Left lung (tissue), 10 donors: ENCODE data around the gene SLC5A1. TPM values are rescaled to one million over a fixed set of nuclear protein-coding genes. Genes with fewer than 3 reads are reported as not detected.

Experiments
- ATAC-seq: fragments of 200-7000 bp; cut with Tn5 transposase; one replicate; pipeline ENCODE4 v1.9.1; 2020; ENCODE audit warnings: moderate library complexity
- DNase-seq, 4 donors: peaks; one replicate each; pipeline ENCODE4 v3.0.0-alpha.2; 2013 to 2020
- H3K27ac ChIP-seq, 2 donors: fragments of 200-600 bp; sonication (generic) in 1 of 2; one replicate each; pipeline versions ENCODE4 v1.5.0 to v1.8.0; 2020 to 2021
- H3K27me3 ChIP-seq, 2 donors: fragments of 200-600 bp; sonication (generic) in 1 of 2; one replicate each; pipeline versions ENCODE4 v1.5.0 to v1.8.0; 2020 to 2021
- H3K36me3 ChIP-seq, 2 donors: fragments of 200-600 bp; sonication (generic) in 1 of 2; one replicate each; pipeline versions ENCODE4 v1.5.0 to v1.8.0; 2020 to 2021
- H3K4me1 ChIP-seq, 2 donors: fragments of 200-600 bp; one replicate each; pipeline ENCODE4 v1.8.0; 2021
- H3K4me3 ChIP-seq, 2 donors: fragments of 200-600 bp; sonication (generic) in 1 of 2; one replicate each; pipeline versions ENCODE4 v1.5.0 to v1.8.0; 2020 to 2021; ENCODE audit warnings: mild to moderate bottlenecking in 1 of 2
- H3K9me3 ChIP-seq, 2 donors: fragments of 200-600 bp; sonication (generic) in 1 of 2; one replicate each; pipeline versions ENCODE4 v1.5.0 to v1.8.0; 2020 to 2021
- intact Hi-C, 2 donors: fragments of 100-400 bp; cut with DNase I; formaldehyde crosslinking; loops; one replicate each; pipeline versions ENCODE4 v1.11.2 to v1.14.2; 2022
- polyA plus RNA-seq, 6 donors: library from polyadenylated mRNA; unstranded; fragments of 120-200 nt; gene quantifications; one replicate each; pipeline ENCODE4 v1.2.1, GENCODE V29; 2013; ENCODE audit not compliant: insufficient read length in 6 of 6
- total RNA-seq, 2 donors: library from RNA; stranded (reverse); fragmentation: NEBNext Ultra II Directional; extraction: Animal tissue kit (Norgen Biotek cat#: 25700); gene quantifications; one replicate each; pipeline ENCODE4 v1.2.1, GENCODE V29; 2021
- TF ChIP-seq, protein P1 (sequence below), 2 donors: fragments of 200-600 bp; sonication (generic) in 1 of 2; IDR thresholded peaks; one replicate each; pipeline versions ENCODE4 v1.5.0 to v1.8.0; 2021; ENCODE audit warnings: antibody characterized with exemption in 2 of 2
- donor health status: DM: no; HTN: yes; CAD: no.
- donor health status: DM: no; HTN: no; CAD: no.

The SLC5A1 gene
- total and polyA plus RNA-seq, 8 donors = 0.26 to 1.1 (median 0.50) TPM

DNA sequence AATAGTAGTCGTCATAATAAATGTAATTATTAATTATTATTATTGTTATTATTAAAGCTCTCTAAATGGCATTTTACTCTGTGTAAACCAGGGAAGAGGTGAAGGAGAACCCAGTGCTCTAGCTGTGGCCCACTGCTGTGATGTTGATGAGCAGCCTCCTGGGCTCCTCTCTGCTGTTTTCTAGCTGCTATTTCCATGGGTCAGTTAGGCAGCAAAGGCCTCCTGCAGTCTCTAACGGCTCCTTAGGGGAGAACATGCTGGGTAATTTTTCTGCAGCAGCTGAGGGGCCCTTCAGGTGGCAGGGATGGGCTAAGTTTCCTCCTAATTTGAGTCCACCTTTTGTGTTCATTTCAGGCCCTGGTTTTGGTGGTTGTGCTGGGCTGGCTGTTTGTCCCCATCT, 24.6 kb downstream of the SLC5A1 start:
- H3K4me1 ChIP-seq = no peaks in the 10 kb centered on the region
- no peak for DNase-seq
- H3K4me3 ChIP-seq = no peak overlapping the region
- TF ChIP-seq, protein P1, sequence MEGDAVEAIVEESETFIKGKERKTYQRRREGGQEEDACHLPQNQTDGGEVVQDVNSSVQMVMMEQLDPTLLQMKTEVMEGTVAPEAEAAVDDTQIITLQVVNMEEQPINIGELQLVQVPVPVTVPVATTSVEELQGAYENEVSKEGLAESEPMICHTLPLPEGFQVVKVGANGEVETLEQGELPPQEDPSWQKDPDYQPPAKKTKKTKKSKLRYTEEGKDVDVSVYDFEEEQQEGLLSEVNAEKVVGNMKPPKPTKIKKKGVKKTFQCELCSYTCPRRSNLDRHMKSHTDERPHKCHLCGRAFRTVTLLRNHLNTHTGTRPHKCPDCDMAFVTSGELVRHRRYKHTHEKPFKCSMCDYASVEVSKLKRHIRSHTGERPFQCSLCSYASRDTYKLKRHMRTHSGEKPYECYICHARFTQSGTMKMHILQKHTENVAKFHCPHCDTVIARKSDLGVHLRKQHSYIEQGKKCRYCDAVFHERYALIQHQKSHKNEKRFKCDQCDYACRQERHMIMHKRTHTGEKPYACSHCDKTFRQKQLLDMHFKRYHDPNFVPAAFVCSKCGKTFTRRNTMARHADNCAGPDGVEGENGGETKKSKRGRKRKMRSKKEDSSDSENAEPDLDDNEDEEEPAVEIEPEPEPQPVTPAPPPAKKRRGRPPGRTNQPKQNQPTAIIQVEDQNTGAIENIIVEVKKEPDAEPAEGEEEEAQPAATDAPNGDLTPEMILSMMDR (IDR thresholded peaks at IDR 0.05) = no peak
- no peak for ATAC-seq
- no peak overlapping the region for H3K27ac ChIP-seq
- no peaks in the 10 kb centered on the region for H3K9me3 ChIP-seq
- H3K36me3 ChIP-seq = no peaks in the 10 kb centered on the region
- intact Hi-C loops = no loop called here
- H3K27me3 ChIP-seq = peaks cover 0 to 3% of the 10 kb centered on the region in 2 donors

DNA sequence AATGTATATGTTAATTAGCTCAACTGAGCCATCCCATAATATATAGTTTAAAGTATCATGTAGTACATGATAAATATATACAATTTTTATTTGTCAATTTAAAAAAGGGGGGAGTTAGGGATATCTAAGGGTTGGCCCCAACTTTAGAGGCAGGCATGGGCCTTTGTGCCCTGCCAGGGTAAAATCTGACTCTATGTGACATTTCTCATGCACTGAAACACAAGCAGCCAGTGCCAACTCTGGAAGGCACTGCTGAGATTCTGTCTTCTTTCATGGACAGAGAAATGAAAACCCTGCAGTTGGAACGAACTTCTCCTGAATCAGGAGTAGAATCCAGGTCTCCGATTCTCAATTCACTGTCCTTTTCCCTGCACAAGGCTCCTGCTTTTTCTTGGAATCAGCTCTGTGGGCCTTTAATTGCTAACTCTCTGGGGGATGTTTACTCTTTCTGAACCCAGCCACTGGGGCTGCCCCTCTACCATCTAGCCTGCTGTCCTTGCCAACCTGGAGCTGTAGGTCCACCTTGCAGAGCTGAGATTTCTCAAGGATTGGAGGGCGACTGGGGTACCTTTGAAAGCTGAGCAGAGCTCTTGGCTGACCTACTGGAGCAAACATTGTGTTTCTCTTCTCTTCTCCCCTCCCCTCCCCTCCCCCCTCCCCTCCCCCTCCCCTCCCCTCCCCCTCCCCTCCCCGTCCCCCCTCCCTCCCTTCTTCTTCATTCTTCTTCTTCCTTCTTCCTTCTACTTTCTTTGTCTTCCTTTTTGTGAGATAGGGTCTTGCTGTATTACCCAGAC, 26.7 kb downstream of the SLC5A1 start:
- Histone ChIP-seq H3K9me3 (no peaks in the 10 kb centered on the region), H3K27ac (no peak overlapping the region), H3K36me3 (no peaks in the 10 kb centered on the region), H3K27me3 (peaks cover 0 to 18% of the 10 kb centered on the region in 2 donors), H3K4me3 (no peak overlapping the region), H3K4me1 (no peaks in the 10 kb centered on the region)
- ATAC-seq (no peak), DNase-seq (no peak)
- intact Hi-C loops = no loop called here
- TF ChIP-seq, protein P1 (IDR thresholded peaks at IDR 0.05) = no peak

DNA sequence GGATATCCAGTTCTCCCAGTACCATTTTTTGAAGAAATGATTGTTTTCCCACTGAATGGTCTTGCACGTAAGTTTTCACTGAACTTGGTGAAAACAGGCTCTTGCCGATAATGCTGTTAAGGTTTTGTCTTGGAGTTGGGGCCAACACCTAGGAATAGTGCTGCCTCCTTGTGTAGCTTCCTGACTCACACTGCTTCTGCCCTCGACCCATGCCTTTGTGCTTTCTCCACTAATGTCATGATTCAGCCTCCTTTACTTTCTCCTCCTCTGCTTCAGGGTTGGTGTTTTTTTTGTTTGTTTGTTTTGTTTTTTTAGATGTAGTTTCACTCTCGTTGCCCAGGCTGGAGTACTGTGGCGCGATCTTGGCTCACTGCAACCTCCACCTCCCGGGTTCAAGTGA, 30.2 kb downstream of the SLC5A1 start:
- intact Hi-C loops = no loop called here
- DNase-seq (no peak), ATAC-seq (no peak)
- peaks cover 3 to 38% of the 10 kb centered on the region in 2 donors for H3K27me3 ChIP-seq
- H3K27ac ChIP-seq = no peak overlapping the region
- no peaks in the 10 kb centered on the region for H3K9me3 ChIP-seq
- H3K4me3 ChIP-seq = no peak overlapping the region
- TF ChIP-seq, protein P1 (IDR thresholded peaks at IDR 0.05) = no peak
- no peaks in the 10 kb centered on the region for H3K4me1 ChIP-seq
- H3K36me3 ChIP-seq = no peaks in the 10 kb centered on the region

DNA sequence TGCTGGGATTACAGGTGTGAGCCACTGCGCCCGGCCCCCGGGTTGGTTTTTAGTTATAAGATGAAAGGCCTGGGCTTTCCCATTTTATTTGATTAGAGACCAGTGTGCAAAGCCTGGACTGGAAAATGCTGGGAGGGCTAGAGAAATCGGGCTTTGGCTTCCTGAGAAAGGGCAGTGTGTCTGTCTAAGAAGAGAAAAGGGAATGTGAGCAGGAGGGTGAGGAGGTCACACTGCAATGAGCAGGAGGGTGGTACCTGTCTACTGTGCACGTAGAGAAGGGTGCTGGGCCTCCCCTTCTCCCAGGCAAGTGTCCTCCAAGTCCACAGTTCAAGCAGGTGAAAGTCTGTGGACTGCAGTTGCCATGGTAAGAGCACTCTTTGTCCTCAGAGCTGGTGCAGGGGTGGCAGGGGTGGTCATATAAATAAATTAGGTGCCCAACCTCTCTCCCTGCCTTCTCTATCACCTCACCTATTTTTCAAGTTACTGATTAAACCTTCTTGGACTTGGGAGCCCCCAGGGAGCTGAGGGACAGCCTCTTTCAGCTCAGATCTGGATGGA, 30.8 kb downstream of the SLC5A1 start:
- no peak overlapping the region for H3K4me3 ChIP-seq
- no peaks in the 10 kb centered on the region for H3K36me3 ChIP-seq
- TF ChIP-seq, protein P1 (IDR thresholded peaks at IDR 0.05) = no peak
- no peaks in the 10 kb centered on the region for H3K4me1 ChIP-seq
- ATAC-seq (no peak), DNase-seq (peak in 1 of 4 donors; percentile 8)
- intact Hi-C loops = no loop called here
- H3K9me3 ChIP-seq = no peaks in the 10 kb centered on the region
- H3K27ac ChIP-seq = no peak overlapping the region
- peaks cover 3 to 37% of the 10 kb centered on the region in 2 donors for H3K27me3 ChIP-seq

DNA sequence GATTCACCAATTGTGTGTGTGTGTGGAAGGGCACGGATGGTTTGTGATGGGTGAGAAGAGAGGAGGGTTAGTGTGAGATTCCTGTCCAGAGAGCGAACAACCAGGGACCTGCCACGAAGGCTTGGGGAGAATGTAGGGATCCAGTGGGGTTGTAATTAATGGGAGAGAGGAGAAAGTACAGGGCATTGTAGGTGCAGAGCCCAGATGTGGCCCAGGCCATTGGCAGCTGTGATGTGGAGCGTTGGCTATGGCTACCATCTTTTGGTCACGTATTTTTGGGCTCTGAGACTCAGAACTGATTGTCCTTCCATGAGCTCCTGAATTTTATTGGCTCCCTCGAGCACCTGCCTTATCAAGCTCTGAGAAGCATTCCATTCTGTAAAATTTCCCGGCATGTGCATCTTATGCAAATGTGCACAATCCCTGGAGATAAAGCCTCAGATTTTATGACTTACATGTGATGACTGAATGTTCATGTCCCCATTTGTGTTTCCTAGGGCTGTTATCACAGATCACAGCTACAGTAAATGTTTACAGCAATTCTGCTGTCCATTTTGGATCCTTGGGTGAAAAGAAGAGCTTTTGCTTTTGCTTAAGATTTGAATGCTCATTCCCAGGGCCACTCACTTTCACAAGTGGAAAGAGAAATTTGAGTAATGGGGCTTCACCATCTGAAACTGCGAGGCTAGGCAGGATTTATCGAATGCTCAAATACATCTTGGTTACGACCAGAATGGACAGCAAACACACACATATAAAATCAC, 33.1 kb downstream of the SLC5A1 start:
- Histone ChIP-seq H3K9me3 (no peaks in the 10 kb centered on the region), H3K27me3 (peaks cover 3 to 37% of the 10 kb centered on the region in 2 donors), H3K4me1 (no peaks in the 10 kb centered on the region), H3K36me3 (no peaks in the 10 kb centered on the region), H3K27ac (no peak overlapping the region), H3K4me3 (no peak overlapping the region)
- ATAC-seq (no peak), DNase-seq (no peak)
- TF ChIP-seq, protein P1 (IDR thresholded peaks at IDR 0.05) = no peak
- intact Hi-C loops = no loop called here
